SK-N-MC (cell line): ENCODE data around the gene CTRL.
A peak's percentile ranks its signal among the peaks of the same experiment; 100 is the strongest.

ENCODE experiments used
- DNase-seq: peaks from one replicate; pipeline ENCODE4 v3.0.0-alpha.2; 2011; ENCODE audit warnings: low read depth, low spot score
- H3K27ac ChIP-seq: fragments of 200-600 bp; sonication (generic); 2 replicates; pipeline ENCODE4 v1.5.1; 2016; ENCODE audit warnings: mixed run types
- H3K36me3 ChIP-seq: fragments of 200-600 bp; sonication (generic); 2 replicates; pipeline ENCODE4 v1.6.1; 2017; ENCODE audit warnings: antibody characterized with exemption, low read length, mixed read lengths; ENCODE audit not compliant: insufficient read depth
- H3K4me3 ChIP-seq: fragments of 200-600 bp; sonication (generic); 2 replicates; pipeline ENCODE4 v1.5.1; 2016
- H3K9ac ChIP-seq: fragments of 200-600 bp; sonication (generic); 2 replicates; pipeline ENCODE4 v1.8.0; 2017; ENCODE audit warnings: mixed run types, mixed read lengths; ENCODE audit not compliant: insufficient read length
- H3K9me3 ChIP-seq: fragments of 200-600 bp; sonication (generic); 2 replicates; pipeline ENCODE4 v1.6.1; 2017; ENCODE audit warnings: low read depth, mild to moderate bottlenecking, antibody characterized with exemption, low read length, moderate library complexity, mixed read lengths
- EZH2 ChIP-seq: fragments of 200-600 bp; sonication (generic); IDR thresholded peaks from one replicate; pipeline ENCODE4 v1.6.1; 2017; ENCODE audit warnings: antibody characterized with exemption
- FOXP2 ChIP-seq: optimal IDR thresholded peaks from 2 replicates; pipeline ENCODE3; 2011; ENCODE audit warnings: mild to moderate bottlenecking, moderate library complexity; ENCODE audit not compliant: insufficient read depth; ENCODE audit errors: extremely low read length, control extremely low read depth
- POLR2AphosphoS5 ChIP-seq: IDR thresholded peaks from 2 replicates; pipeline ENCODE4 v1.6.1; 2012; ENCODE audit warnings: mild to moderate bottlenecking, low read depth, low read length, borderline replicate concordance

The CTRL gene

DNA sequence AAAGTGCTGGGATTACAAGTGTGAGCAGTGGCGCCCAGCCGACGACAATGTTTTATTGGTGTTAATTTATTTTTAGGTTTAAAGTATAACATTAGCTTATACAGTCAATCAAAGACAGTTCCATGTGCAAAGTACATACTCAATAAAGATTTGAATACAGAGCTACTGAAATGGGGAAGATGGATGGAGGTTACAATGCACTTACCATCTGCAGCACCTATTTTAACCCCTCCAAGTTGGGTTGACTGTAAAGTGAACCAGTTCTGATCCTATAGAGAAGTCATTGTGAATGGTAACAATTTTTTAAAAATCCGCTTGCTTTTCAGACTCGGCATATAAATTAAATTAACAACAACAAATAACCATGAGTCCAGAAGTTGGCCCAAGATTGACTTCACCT is 39.3 kb downstream of the CTRL start:
- peak overlapping the region; percentile 78 for H3K4me3 ChIP-seq
- peak overlapping the region; percentile 73 for H3K9ac ChIP-seq
- TF ChIP-seq EZH2 (no peak), FOXP2 (no peak), POLR2AphosphoS5 (no peak)
- H3K27ac ChIP-seq, result no peak overlapping the region
- no peaks in the 10 kb centered on the region for H3K36me3 ChIP-seq
- DNase-seq, result no peak
- no peaks in the 10 kb centered on the region for H3K9me3 ChIP-seq

DNA sequence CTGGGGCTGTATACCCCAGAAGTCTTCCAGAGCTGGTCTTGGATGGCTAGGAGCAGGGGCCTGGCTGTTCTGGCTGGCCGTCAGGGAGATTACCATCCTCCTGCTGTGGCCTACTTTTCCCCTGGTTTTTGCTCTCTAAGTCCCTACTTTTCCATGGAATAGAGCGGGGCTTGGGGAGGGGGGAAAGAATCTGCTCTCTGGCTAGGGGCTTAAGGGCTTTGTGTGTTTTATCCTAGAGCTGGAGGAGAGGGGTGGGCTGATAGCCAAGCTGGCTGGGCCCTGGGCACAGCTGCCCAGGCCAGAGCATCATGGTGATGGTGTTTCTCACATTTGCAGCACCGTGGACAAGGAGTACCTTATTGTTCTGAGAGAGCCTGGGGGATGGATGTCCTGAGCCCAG is 43.3 kb downstream of the CTRL start:
- Histone ChIP-seq H3K4me3 (no peak overlapping the region), H3K9ac (no peak overlapping the region), H3K27ac (no peak overlapping the region), H3K36me3 (peaks cover 4% of the 10 kb centered on the region; the same call in 1 of the 2 replicates), H3K9me3 (no peaks in the 10 kb centered on the region)
- no peak for TF ChIP-seq FOXP2
- TF ChIP-seq POLR2AphosphoS5, result no peak
- TF ChIP-seq EZH2, result no peak
- DNase-seq, result no peak

DNA sequence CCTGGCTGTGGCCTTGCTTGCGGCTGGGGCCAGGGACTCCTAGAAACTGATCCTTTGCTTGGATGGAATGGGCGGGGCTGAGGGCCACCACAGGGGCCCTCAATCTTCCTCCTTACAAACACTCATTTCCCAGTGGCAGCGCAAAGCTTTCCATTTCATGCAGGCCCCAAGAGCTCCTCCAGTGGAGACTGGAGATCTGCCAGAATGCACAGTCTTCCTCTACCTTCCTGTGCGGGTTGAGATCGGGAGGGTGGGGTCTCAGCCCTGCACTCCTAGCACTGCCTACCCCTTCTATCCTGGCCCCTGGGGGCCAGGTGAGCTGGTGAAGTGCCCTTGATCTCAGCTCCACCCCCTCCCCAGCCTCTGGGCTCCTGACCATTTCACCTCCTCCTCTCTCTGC is 45.3 kb downstream of the CTRL start:
- TF ChIP-seq FOXP2, result no peak
- TF ChIP-seq EZH2, result no peak
- no peak for TF ChIP-seq POLR2AphosphoS5
- Histone ChIP-seq H3K9ac (no peak overlapping the region), H3K9me3 (no peaks in the 10 kb centered on the region), H3K36me3 (peaks cover 7% of the 10 kb centered on the region; the same call in 1 of the 2 replicates), H3K4me3 (no peak overlapping the region), H3K27ac (no peak overlapping the region)
- no peak for DNase-seq

DNA sequence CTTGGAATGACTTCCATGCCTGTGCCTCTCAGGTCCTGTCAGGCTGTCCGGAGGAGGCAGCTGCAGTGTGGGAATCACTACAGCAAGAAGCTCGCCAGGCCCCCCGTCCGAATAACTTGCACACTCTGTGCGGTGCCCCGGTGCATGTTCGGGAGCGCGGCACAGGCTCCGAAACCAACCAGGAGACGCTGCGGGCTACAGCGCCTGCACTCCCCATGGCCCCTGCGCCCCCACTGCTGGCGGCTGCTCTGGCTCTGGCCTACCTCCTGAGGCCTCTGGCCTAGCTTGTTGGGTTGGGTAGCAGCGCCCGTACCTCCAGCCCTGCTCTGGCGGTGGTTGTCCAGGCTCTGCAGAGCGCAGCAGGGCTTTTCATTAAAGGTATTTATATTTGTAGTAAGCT is 45.7 kb downstream of the CTRL start:
- Histone ChIP-seq H3K36me3 (peaks cover 7% of the 10 kb centered on the region; the same call in 1 of the 2 replicates), H3K27ac (no peak overlapping the region)

DNA sequence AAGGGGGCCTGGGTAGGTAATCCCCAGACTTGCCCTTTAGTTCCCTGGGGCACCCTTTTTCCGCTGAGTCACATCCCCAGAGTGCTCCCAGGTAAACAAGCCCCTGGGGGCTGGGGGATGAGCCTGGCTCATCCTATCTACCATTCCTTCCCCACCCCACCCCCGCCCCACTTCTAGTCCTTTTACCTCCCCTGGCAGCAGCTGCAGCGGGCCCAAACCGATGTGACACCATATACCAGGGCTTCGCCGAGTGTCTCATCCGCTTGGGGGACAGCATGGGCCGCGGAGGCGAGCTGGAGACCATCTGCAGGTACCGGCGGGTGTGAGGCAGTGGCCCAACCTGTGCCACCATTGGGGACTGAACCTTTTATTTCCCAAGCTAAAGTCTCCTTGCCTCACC is 46.1 kb downstream of the CTRL start:
- Histone ChIP-seq H3K27ac (no peak overlapping the region), H3K4me3 (no peak overlapping the region), H3K9me3 (no peaks in the 10 kb centered on the region), H3K9ac (no peak overlapping the region), H3K36me3 (peaks cover 7% of the 10 kb centered on the region; the same call in 1 of the 2 replicates)
- no peak for DNase-seq
- TF ChIP-seq EZH2 (no peak), FOXP2 (no peak), POLR2AphosphoS5 (no peak)

More for the DNA sequence above, 45.7 kb downstream of the CTRL start:
- Histone ChIP-seq H3K9ac (no peak overlapping the region), H3K4me3 (no peak overlapping the region), H3K9me3 (no peaks in the 10 kb centered on the region)
- DNase-seq, result no peak
- TF ChIP-seq FOXP2 (no peak), POLR2AphosphoS5 (no peak), EZH2 (no peak)

DNA sequence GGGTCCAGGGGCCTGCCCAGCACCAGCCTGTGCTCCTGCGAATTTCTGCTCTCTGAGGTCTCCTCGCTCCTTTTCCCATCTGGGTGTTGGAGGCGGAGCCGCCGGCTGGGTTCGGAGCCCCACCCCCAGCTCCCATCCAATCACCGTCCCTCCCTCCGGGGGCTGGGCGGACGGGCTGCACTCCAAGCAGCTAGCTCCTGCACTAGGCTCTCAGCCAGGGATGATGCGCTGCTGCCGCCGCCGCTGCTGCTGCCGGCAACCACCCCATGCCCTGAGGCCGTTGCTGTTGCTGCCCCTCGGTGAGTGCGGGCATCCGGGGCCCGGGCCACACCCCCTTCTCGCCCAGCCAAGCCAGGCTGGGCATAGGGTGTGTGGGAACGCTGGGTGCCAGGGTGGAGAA is 47.0 kb downstream of the CTRL start, which contains the start of gene NRN1L:
Gene NRN1L (plus strand): TSS at position 202 of the 400 bp plus-strand sequence. CDS start 19 bp downstream, at position 221.
- TF ChIP-seq EZH2 (no peak), POLR2AphosphoS5 (no peak), FOXP2 (no peak)
- no peak for DNase-seq
- Histone ChIP-seq H3K9ac (no peak within 1 kb of the TSS), H3K4me3 (no peak within 1 kb of the TSS), H3K9me3 (no peaks in the 10 kb centered on the region), H3K36me3 (peaks cover 7% of the 10 kb centered on the region; the same call in 1 of the 2 replicates), H3K27ac (no peak within 1 kb of the TSS)

DNA sequence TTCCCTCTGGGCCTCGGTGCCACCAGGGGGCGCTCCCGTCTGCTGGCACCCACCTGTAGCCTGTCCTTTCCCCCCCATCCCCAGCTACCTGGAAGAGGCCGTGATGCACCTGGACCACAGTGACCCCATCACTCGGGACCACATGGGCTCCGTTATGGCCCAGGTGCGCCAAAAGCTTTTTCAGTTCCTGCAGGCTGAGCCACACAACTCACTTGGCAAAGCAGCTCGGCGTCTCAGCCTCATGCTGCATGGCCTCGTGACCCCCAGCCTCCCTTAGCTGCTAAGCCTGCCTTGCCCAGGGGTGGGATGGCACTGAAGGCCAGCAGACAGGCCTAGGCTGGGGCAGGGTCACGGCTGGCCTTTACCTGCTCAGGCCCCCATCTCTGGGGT is 47.8 kb downstream of the CTRL start:
- Histone ChIP-seq H3K9ac (no peak overlapping the region), H3K27ac (no peak overlapping the region), H3K9me3 (no peaks in the 10 kb centered on the region), H3K36me3 (peaks cover 11% of the 10 kb centered on the region; the same call in 1 of the 2 replicates), H3K4me3 (no peak overlapping the region)
- no peak for DNase-seq
- TF ChIP-seq POLR2AphosphoS5 (no peak), EZH2 (no peak), FOXP2 (no peak)

DNA sequence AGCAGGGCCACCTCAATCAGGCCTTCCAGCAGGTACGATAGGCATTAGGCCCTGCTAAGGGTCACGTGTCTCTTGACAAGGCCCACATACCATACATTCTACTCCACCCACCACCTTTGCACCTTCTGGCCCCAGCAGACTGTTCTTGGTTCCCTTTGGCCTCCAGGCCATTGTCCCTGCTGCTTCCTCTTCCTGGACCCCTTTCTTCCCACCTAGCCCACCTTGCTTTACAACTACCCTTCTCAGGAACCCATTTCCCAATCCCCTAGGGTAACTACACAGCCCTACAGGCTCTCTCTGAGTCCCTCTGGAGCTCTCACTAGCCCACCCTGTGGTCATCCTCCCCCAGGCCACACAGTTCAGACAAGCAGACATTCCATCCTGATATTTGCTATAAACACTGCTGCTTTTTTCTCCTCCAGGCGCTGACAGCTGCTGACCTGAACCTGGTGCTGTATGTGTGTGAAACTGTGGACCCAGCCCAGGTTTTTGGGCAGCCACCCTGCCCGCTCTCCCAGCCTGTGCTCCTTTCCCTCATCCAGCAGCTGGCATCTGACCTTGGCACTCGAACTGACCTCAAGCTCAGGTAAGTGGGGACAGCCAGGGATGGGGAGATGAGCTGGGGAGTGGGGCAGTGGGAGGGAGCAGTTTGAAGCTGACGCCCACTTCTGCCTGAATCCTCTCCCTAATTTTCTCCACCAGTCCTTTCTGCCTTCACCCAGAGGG is 48.4 kb downstream of the CTRL start:
- Histone ChIP-seq H3K4me3 (no peak overlapping the region), H3K9me3 (no peaks in the 10 kb centered on the region), H3K27ac (no peak overlapping the region), H3K36me3 (peaks cover 11% of the 10 kb centered on the region; the same call in 1 of the 2 replicates), H3K9ac (no peak overlapping the region)
- TF ChIP-seq EZH2, result no peak
- no peak for TF ChIP-seq FOXP2
- TF ChIP-seq POLR2AphosphoS5, result no peak
- DNase-seq, result no peak
